ENCODE data around the gene SYPL1.

DNA sequence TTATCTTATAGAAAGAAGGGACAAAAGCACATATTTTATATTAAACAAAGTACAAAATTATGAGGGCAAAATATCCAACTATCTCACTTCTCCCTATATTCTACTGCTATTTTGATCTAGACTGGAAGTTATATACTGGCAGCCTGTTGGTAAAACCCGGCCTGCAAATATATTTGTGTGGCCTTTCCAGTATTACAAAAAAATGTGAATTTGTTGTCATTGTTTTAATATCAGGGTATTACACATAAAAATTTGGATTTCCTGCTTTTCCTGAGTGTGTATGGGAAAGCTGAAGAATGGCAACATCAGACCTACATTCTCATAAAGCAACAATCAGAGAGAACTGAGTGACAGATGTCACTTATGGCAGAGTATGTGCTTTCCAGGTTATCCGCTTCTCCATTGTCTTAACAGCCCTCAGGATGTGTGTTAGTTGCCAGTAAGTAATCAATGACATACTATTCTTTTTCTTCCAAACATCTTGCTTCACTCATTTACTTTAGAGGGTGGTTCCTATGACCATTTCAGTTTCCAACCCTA lies 7.3 kb downstream of the SYPL1 start:
- TF ChIP-seq, protein P1, sequence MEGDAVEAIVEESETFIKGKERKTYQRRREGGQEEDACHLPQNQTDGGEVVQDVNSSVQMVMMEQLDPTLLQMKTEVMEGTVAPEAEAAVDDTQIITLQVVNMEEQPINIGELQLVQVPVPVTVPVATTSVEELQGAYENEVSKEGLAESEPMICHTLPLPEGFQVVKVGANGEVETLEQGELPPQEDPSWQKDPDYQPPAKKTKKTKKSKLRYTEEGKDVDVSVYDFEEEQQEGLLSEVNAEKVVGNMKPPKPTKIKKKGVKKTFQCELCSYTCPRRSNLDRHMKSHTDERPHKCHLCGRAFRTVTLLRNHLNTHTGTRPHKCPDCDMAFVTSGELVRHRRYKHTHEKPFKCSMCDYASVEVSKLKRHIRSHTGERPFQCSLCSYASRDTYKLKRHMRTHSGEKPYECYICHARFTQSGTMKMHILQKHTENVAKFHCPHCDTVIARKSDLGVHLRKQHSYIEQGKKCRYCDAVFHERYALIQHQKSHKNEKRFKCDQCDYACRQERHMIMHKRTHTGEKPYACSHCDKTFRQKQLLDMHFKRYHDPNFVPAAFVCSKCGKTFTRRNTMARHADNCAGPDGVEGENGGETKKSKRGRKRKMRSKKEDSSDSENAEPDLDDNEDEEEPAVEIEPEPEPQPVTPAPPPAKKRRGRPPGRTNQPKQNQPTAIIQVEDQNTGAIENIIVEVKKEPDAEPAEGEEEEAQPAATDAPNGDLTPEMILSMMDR (IDR thresholded peaks at IDR 0.05): no peak
- no peak for TF ChIP-seq POLR2AphosphoS5 (IDR thresholded peaks at IDR 0.05)
